ENCODE measurements around the gene FAM227B.

The FAM227B gene

DNA sequence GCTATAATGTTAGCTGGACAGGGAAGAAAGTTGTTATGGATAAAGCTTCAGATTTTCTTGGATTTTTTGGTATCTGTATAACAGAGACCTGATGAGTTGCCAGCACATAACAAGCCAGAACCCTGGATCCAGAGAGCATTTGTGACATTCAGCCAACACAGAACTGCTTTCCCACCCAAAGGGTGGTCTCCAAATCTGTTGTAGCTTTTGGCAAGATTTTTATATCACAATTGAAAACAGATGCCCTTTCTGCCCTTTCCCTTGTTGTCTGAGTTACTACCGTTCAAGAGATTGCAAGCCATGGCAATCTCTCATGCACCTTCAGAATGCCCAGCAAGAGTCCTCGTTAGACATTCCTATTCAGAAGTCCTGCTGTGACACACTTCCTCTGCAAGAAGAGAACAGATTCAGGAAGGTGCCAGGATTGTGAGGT, 305.2 kb downstream of the FAM227B start:
- Histone ChIP-seq H4K20me1 (ENCODE audit: insufficient read depth, low read length) (no peaks in the 10 kb centered on the region), H3K9ac (ENCODE audit: low read length) (no peak overlapping the region), H3K4me3 (ENCODE audit: low read depth, low read length, poor library complexity, severe bottlenecking) (no peak overlapping the region), H3K9me2 (ENCODE audit: low read depth, low read length) (no peaks in the 10 kb centered on the region), H3K4me2 (ENCODE audit: low read length) (no peak overlapping the region), H2AFZ (ENCODE audit: low read length) (no peak overlapping the region), H3K4me1 (ENCODE audit: insufficient read depth, low read length, severe bottlenecking) (no peaks in the 10 kb centered on the region), H3K79me2 (ENCODE audit: insufficient read depth, low read length) (no peaks in the 10 kb centered on the region), H3K27ac (ENCODE audit: low read depth, low read length, poor library complexity, severe bottlenecking) (no peak overlapping the region), H3K27me3 (ENCODE audit: insufficient read depth, low read length) (no peaks in the 10 kb centered on the region), H3K9me3 (ENCODE audit: low read length) (no peaks in the 10 kb centered on the region), H3F3A (ENCODE audit: insufficient read depth, low read length) (no peaks in the 10 kb centered on the region), H3K36me3 (ENCODE audit: insufficient read depth, low read length) (peaks cover 6% of the 10 kb centered on the region)
- TF ChIP-seq, protein P1, sequence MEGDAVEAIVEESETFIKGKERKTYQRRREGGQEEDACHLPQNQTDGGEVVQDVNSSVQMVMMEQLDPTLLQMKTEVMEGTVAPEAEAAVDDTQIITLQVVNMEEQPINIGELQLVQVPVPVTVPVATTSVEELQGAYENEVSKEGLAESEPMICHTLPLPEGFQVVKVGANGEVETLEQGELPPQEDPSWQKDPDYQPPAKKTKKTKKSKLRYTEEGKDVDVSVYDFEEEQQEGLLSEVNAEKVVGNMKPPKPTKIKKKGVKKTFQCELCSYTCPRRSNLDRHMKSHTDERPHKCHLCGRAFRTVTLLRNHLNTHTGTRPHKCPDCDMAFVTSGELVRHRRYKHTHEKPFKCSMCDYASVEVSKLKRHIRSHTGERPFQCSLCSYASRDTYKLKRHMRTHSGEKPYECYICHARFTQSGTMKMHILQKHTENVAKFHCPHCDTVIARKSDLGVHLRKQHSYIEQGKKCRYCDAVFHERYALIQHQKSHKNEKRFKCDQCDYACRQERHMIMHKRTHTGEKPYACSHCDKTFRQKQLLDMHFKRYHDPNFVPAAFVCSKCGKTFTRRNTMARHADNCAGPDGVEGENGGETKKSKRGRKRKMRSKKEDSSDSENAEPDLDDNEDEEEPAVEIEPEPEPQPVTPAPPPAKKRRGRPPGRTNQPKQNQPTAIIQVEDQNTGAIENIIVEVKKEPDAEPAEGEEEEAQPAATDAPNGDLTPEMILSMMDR (IDR thresholded peaks at IDR 0.05; ENCODE audit: low read length): no peak
- no peak for TF ChIP-seq EZH2 (IDR thresholded peaks at IDR 0.05; ENCODE audit: borderline replicate concordance, low read length)

DNA sequence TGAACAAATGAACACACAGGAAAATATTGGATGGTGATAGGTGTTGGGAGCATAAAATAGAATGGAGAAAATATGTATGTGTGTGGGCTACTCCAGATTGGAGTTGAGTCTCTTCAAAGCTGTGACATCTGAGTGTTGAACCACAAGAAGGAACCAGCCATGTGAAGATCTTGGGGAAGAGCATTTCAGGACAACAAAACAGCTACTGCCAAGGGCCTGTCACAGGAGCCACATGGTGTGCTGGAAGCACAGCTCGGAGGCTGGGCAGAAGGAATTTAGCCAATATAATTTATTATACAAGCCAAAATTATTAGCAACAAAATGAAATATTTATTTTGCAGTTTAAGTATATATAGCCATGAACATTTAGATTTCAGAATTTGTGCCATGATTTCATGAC, 305.9 kb downstream of the FAM227B start:
- no peak overlapping the region for H3K4me2 ChIP-seq (ENCODE audit: low read length)
- no peaks in the 10 kb centered on the region for H4K20me1 ChIP-seq (ENCODE audit: insufficient read depth, low read length)
- no peak overlapping the region for H3K9ac ChIP-seq (ENCODE audit: low read length)
- H2AFZ ChIP-seq (ENCODE audit: low read length): no peak overlapping the region
- no peaks in the 10 kb centered on the region for H3K9me3 ChIP-seq (ENCODE audit: low read length)
- H3K27ac ChIP-seq (ENCODE audit: low read depth, low read length, poor library complexity, severe bottlenecking): no peak overlapping the region
- no peak overlapping the region for H3K4me3 ChIP-seq (ENCODE audit: low read depth, low read length, poor library complexity, severe bottlenecking)
- no peaks in the 10 kb centered on the region for H3K79me2 ChIP-seq (ENCODE audit: insufficient read depth, low read length)
- peaks cover 3% of the 10 kb centered on the region for H3K36me3 ChIP-seq (ENCODE audit: insufficient read depth, low read length)
- no peaks in the 10 kb centered on the region for H3K9me2 ChIP-seq (ENCODE audit: low read depth, low read length)
- H3F3A ChIP-seq (ENCODE audit: insufficient read depth, low read length): no peaks in the 10 kb centered on the region
- TF ChIP-seq EZH2 (IDR thresholded peaks at IDR 0.05; ENCODE audit: borderline replicate concordance, low read length): no peak
- TF ChIP-seq, protein P1 (IDR thresholded peaks at IDR 0.05; ENCODE audit: low read length): no peak
- no peaks in the 10 kb centered on the region for H3K4me1 ChIP-seq (ENCODE audit: insufficient read depth, low read length, severe bottlenecking)
- no peaks in the 10 kb centered on the region for H3K27me3 ChIP-seq (ENCODE audit: insufficient read depth, low read length)

DNA sequence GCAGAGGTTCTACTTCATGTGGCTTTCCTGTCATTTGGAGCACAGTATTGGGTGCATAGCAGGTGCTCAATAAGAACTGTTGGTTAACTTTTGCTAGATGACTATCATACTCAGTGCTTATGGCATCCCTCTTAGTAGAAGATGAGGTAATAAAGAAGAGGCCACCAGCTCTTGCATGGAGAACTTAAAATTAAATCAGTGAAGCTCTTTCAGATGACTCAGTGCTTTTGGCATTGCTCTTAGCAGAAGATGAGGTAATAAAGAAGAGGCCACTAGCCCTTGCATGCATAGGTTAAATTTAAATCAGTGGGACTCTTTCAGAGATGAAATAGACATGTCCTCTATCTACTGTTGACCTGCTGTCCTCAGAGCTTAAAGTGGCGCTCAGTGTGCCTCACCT, 307.0 kb downstream of the FAM227B start:
- H3K4me2 ChIP-seq (ENCODE audit: low read length): no peak overlapping the region

More for the DNA sequence above, 307.0 kb downstream of the FAM227B start:
- Histone ChIP-seq H3K36me3 (ENCODE audit: insufficient read depth, low read length) (no peaks in the 10 kb centered on the region), H3K79me2 (ENCODE audit: insufficient read depth, low read length) (no peaks in the 10 kb centered on the region), H3K9me2 (ENCODE audit: low read depth, low read length) (no peaks in the 10 kb centered on the region), H3K9me3 (ENCODE audit: low read length) (no peaks in the 10 kb centered on the region), H3K27me3 (ENCODE audit: insufficient read depth, low read length) (no peaks in the 10 kb centered on the region), H4K20me1 (ENCODE audit: insufficient read depth, low read length) (no peaks in the 10 kb centered on the region), H2AFZ (ENCODE audit: low read length) (no peak overlapping the region), H3K27ac (ENCODE audit: low read depth, low read length, poor library complexity, severe bottlenecking) (no peak overlapping the region), H3K9ac (ENCODE audit: low read length) (no peak overlapping the region), H3K4me3 (ENCODE audit: low read depth, low read length, poor library complexity, severe bottlenecking) (no peak overlapping the region), H3F3A (ENCODE audit: insufficient read depth, low read length) (no peaks in the 10 kb centered on the region), H3K4me1 (ENCODE audit: insufficient read depth, low read length, severe bottlenecking) (no peaks in the 10 kb centered on the region)
- no peak for TF ChIP-seq EZH2 (IDR thresholded peaks at IDR 0.05; ENCODE audit: borderline replicate concordance, low read length)
- TF ChIP-seq, protein P1 (IDR thresholded peaks at IDR 0.05; ENCODE audit: low read length): no peak

Measured in OCI-LY1 (cell line).